Thymus (tissue), 14 donors: ENCODE data around the gene SCLY. TPM values are rescaled to one million over a fixed set of nuclear protein-coding genes. Genes with fewer than 3 reads are reported as not detected.

Experiments used
- DNase-seq, 9 donors: peaks; one replicate each; pipeline ENCODE4 v3.0.0-alpha.2; 2013; ENCODE audit warnings: low spot score in 9 of 9, low read depth in 6 of 9, missing footprints in 1 of 9
- H3K27ac ChIP-seq, 2 donors: one replicate each; pipeline ENCODE4 v1.5.1; 2013; ENCODE audit warnings: control low read depth in 1 of 2, low read depth in 1 of 2, low read length in 1 of 2, mild to moderate bottlenecking in 1 of 2, moderate library complexity in 1 of 2
- H3K27me3 ChIP-seq, 2 donors: one replicate each; pipeline ENCODE4 v1.5.1; 2013; ENCODE audit warnings: low read length in 1 of 2; ENCODE audit not compliant: control insufficient read depth in 2 of 2, insufficient read depth in 1 of 2
- H3K36me3 ChIP-seq, 2 donors: one replicate each; pipeline ENCODE4 v1.5.1; 2013; ENCODE audit warnings: low read length in 1 of 2, mild to moderate bottlenecking in 1 of 2, moderate library complexity in 1 of 2; ENCODE audit not compliant: control insufficient read depth in 2 of 2, insufficient read depth in 2 of 2
- H3K4me1 ChIP-seq, 2 donors: one replicate each; pipeline ENCODE4 v1.5.1; 2013; ENCODE audit warnings: low read length in 2 of 2; ENCODE audit not compliant: control insufficient read depth in 2 of 2, insufficient read depth in 2 of 2
- H3K4me3 ChIP-seq, 2 donors: one replicate each; pipeline ENCODE4 v1.5.1; 2013; ENCODE audit warnings: low read length in 2 of 2, control low read depth in 1 of 2, mild to moderate bottlenecking in 1 of 2
- H3K9me3 ChIP-seq, 2 donors: one replicate each; pipeline ENCODE4 v1.5.1; 2013; ENCODE audit warnings: low read length in 1 of 2, mild to moderate bottlenecking in 1 of 2; ENCODE audit not compliant: control insufficient read depth in 2 of 2, insufficient read depth in 1 of 2
- WGBS: extraction: QIAGEN DNeasy Blood & Tissue Kit; methylation state at CpG from one replicate; pipeline ENCODE4 v1.1.7; 2013; 5-methylcytosine and 5-hydroxymethylcytosine counted together
- long read RNA-seq, 10 donors: transcript quantifications; one replicate each; lab custom pipeline, GENCODE V29; 2026
- polyA plus RNA-seq: library from polyadenylated mRNA; stranded (reverse); fragments of 200-250 nt; gene quantifications from one replicate; pipeline ENCODE4 v1.2.3, GENCODE V29; 2013
- total RNA-seq: library from RNA; stranded (reverse); fragments of 120-200 nt; gene quantifications from one replicate; pipeline ENCODE4 v1.2.4, GENCODE V29; 2013
- donor health status: healthy.

Gene SCLY, protein sequence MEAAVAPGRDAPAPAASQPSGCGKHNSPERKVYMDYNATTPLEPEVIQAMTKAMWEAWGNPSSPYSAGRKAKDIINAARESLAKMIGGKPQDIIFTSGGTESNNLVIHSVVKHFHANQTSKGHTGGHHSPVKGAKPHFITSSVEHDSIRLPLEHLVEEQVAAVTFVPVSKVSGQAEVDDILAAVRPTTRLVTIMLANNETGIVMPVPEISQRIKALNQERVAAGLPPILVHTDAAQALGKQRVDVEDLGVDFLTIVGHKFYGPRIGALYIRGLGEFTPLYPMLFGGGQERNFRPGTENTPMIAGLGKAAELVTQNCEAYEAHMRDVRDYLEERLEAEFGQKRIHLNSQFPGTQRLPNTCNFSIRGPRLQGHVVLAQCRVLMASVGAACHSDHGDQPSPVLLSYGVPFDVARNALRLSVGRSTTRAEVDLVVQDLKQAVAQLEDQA
- total RNA-seq = 17.4 TPM
- polyA plus RNA-seq = 10.4 TPM
- long read RNA-seq, donor 1 = 0 reads
- long read RNA-seq, donor 2, partial matches to known transcripts = 0 of 5 reads
- long read RNA-seq, donor 2, other reads (novel, unspliced or antisense) = 0 of 5 reads
- long read RNA-seq, donor 3, partial matches to known transcripts = 0 of 4 reads
- long read RNA-seq, donor 3, other reads (novel, unspliced or antisense) = 0 of 4 reads
- long read RNA-seq, donor 4, partial matches to known transcripts = 0 of 2 reads
- long read RNA-seq, donor 4, other reads (novel, unspliced or antisense) = 0 of 2 reads
- long read RNA-seq, donor 5, partial matches to known transcripts = 0 of 7 reads
- long read RNA-seq, donor 5, other reads (novel, unspliced or antisense) = 0 of 7 reads
- long read RNA-seq, donor 6, transcript SCLY-201 (12 exons, 2,562 nt) = major isoform, 6 of 7 reads
- long read RNA-seq, donor 6, partial matches to known transcripts = 0 of 7 reads
- long read RNA-seq, donor 6, other reads (novel, unspliced or antisense) = 0 of 7 reads
- long read RNA-seq, donor 7, partial matches to known transcripts = 0 of 1 reads
- long read RNA-seq, donor 7, other reads (novel, unspliced or antisense) = 0 of 1 reads
- long read RNA-seq, donor 8 = 0 reads
- long read RNA-seq, donor 9, transcript SCLY-201 (12 exons, 2,562 nt) = major isoform, 5 of 7 reads
- long read RNA-seq, donor 9, partial matches to known transcripts = 0 of 7 reads
- long read RNA-seq, donor 9, other reads (novel, unspliced or antisense) = 0 of 7 reads
- long read RNA-seq, donor 10, partial matches to known transcripts = 0 of 1 reads
- long read RNA-seq, donor 10, other reads (novel, unspliced or antisense) = 0 of 1 reads

DNA sequence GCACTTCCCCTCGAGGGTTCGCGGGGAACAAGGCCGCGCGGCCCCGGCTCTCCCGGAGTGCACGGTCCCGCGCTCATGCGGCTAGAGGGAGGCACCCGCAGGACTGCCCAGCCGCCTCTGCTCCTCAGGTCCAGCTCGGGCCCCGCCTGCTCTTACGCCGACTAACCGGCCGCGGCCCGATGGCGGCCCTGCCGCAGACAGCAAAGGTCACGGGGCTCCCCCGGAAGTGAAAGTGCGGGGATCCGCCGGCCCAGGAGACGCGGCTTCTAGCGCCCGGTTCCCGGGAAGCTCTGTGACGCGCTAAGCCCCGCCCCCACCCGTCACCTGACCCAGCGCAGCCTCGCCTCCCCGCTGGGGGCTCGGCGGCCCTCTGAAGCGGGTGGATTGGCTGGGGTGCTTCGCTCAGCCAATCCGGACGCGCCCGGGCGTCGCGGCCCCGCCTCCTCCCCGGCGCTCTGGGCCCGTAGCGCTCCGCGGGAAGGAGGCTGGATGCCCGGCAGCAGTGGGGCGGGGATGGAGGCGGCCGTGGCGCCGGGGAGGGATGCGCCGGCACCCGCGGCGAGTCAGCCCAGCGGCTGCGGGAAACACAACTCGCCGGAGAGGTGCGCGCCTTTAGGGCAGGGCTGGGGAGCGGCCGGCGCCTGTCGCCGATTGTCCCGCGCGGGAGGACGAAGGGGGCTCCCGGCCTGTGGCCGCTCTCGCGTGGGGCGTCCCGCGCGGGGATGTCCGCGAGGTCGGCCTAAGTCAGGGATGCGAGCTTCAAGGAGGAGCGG lies at the start of gene SCLY:
SCLY (plus strand) TSS at position 460 of the 773 bp plus-strand sequence; CDS start at position 514, 54 bp downstream.
- peak; percentile 84 to 99 (median 97) for DNase-seq
- Histone ChIP-seq H3K36me3 (peaks cover 0 to 4% of the 10 kb centered on the region in 2 donors), H3K4me3 (peak within 1 kb of the TSS; percentile 76 to 88), H3K9me3 (no peaks in the 10 kb centered on the region), H3K27me3 (peaks cover 0 to 2% of the 10 kb centered on the region in 2 donors), H3K4me1 (peaks cover 12 to 21% of the 10 kb centered on the region in 2 donors), H3K27ac (peak within 1 kb of the TSS; percentile 69 to 86)
- under 1% methylated on average over 98 of the region's 98 CpGs for WGBS

DNA sequence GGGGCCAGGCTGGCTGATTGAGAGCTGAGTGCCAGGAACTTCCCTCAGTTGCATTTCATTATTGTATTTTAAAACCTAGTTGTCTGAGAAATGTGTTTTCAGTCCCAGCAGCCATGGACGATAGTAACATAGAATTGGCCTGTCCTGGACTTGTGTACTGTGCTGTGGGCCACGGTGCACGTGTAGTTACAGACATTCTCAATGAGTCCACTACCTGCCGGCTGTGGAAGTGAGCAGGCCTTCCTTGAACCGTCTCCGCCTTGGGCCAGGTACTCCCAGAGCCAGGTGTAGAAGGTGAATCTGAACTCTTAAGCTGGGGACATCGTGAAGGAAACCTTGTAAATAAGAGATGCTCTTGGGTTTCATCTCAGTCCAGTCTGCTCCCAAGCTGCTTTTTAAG lies 47.0 kb upstream of the SCLY start:
- 98% methylated on average over 7 of the region's 7 CpGs for WGBS
- Histone ChIP-seq H3K9me3 (no peaks in the 10 kb centered on the region), H3K36me3 (peaks cover 6 to 20% of the 10 kb centered on the region in 2 donors), H3K4me1 (peaks cover 7 to 15% of the 10 kb centered on the region in 2 donors), H3K27me3 (no peaks in the 10 kb centered on the region), H3K4me3 (no peak overlapping the region), H3K27ac (no peak overlapping the region)
- no peak for DNase-seq

GRCh38 chr2:238015705-238016104 lies 45.1 kb upstream of the SCLY start:
- Histone ChIP-seq H3K4me3 (no peak overlapping the region), H3K9me3 (no peaks in the 10 kb centered on the region), H3K27me3 (no peaks in the 10 kb centered on the region), H3K4me1 (peaks cover 0 to 6% of the 10 kb centered on the region in 2 donors), H3K36me3 (peaks cover 9 to 25% of the 10 kb centered on the region in 2 donors), H3K27ac (no peak overlapping the region)
- no peak for DNase-seq
- 98% methylated on average over 4 of the region's 4 CpGs for WGBS

DNA sequence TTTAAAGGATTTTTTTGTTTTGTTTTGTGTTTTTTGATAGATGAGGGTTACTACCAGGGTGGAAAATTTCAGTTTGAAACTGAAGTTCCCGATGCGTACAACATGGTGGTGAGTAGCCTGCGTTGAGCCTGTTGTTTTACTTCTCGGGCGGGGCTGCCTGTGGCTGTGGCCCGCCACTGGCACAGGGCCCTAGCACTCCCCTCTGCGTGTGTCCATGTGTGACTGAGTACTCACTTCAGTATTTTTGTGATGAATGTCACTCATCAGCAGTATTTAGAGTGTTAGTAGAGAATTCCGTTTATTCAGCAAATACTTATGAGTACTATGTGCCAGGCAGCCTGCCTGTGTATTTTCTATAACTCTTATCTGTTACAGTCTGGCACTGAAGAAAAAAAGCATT lies 44.3 kb upstream of the SCLY start:
- no peak for DNase-seq
- H3K9me3 ChIP-seq = no peaks in the 10 kb centered on the region
- H3K27me3 ChIP-seq = no peaks in the 10 kb centered on the region
- H3K4me3 ChIP-seq = no peak overlapping the region
- peaks cover 0 to 3% of the 10 kb centered on the region in 2 donors for H3K4me1 ChIP-seq
- WGBS = 96% methylated on average over 8 of the region's 8 CpGs
- no peak overlapping the region for H3K27ac ChIP-seq
- peaks cover 9 to 25% of the 10 kb centered on the region in 2 donors for H3K36me3 ChIP-seq

GRCh38 chr2:238019962-238020361 lies 40.8 kb upstream of the SCLY start:
- peaks cover 6 to 18% of the 10 kb centered on the region in 2 donors for H3K36me3 ChIP-seq
- no peaks in the 10 kb centered on the region for H3K9me3 ChIP-seq
- H3K4me1 ChIP-seq = peaks cover 0 to 14% of the 10 kb centered on the region in 2 donors
- no peaks in the 10 kb centered on the region for H3K27me3 ChIP-seq
- DNase-seq = no peak
- WGBS = 96% methylated on average over 2 of the region's 2 CpGs
- H3K4me3 ChIP-seq = no peak overlapping the region
- no peak overlapping the region for H3K27ac ChIP-seq

DNA sequence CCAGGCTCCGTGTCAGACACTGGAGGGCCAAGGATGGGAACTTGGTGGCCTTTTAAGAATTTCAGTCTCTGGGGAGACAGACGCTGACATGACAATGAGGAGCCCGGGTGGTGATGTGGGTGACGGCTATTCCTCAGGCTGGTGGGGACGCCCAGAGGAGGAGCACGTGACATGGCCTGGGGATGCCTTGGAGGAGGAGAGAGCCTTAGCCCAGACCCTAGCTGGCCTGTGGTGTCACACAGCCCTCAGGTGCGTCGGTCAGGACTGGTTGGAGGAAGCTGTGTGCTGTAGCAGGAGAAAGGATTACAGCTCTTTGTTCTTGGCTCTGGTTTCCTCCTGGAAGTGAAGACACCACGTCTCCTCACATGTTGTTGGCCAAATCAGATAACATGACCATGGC lies 40.0 kb upstream of the SCLY start:
- no peaks in the 10 kb centered on the region for H3K9me3 ChIP-seq
- no peak overlapping the region for H3K4me3 ChIP-seq
- no peak for DNase-seq
- 96% methylated on average over 9 of the region's 9 CpGs for WGBS
- H3K27ac ChIP-seq = no peak overlapping the region
- peaks cover 11 to 18% of the 10 kb centered on the region in 2 donors for H3K36me3 ChIP-seq
- H3K27me3 ChIP-seq = no peaks in the 10 kb centered on the region
- peaks cover 0 to 14% of the 10 kb centered on the region in 2 donors for H3K4me1 ChIP-seq

DNA sequence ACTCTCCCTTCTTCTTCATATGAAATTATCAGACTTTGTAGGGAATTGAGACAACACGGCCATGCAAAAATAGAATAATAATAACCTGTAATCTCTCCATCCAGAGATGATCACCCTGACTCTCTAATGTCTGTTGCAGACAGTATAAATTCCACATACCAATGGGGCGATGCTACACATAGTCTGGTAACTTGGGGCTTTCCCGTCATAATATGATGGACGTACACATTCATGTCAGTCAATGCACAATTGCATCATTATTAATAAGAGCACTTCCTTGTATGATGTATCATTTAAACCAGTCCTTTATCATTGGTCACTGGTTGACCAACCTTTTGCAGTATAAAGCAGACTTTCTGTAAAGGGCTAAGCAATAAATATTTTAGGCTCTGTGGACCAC lies 39.5 kb upstream of the SCLY start:
- Histone ChIP-seq H3K27me3 (no peaks in the 10 kb centered on the region), H3K4me3 (no peak overlapping the region), H3K36me3 (peaks cover 12 to 18% of the 10 kb centered on the region in 2 donors), H3K9me3 (no peaks in the 10 kb centered on the region), H3K27ac (no peak overlapping the region), H3K4me1 (peaks cover 0 to 14% of the 10 kb centered on the region in 2 donors)
- 99% methylated on average over 4 of the region's 4 CpGs for whole genome bisulfite sequencing
- no peak for DNase-seq

GRCh38 chr2:238022594-238023157 lies 38.1 kb upstream of the SCLY start:
- WGBS = 87% methylated on average over 5 of the region's 5 CpGs
- peaks cover 0 to 18% of the 10 kb centered on the region in 2 donors for H3K4me1 ChIP-seq

More at GRCh38 chr2:238022594-238023157, 38.1 kb upstream of the SCLY start:
- Histone ChIP-seq H3K27ac (no peak overlapping the region), H3K36me3 (peaks cover 13 to 14% of the 10 kb centered on the region in 2 donors), H3K27me3 (no peaks in the 10 kb centered on the region), H3K9me3 (no peaks in the 10 kb centered on the region), H3K4me3 (no peak overlapping the region)
- no peak for DNase-seq
